Ovary (tissue), 9 donors: ENCODE data around the gene MAPKAPK2. TPM values are rescaled to one million over a fixed set of nuclear protein-coding genes. Genes with fewer than 3 reads are reported as not detected.

Source experiments
- DNase-seq, 5 donors: peaks; one replicate each; pipeline ENCODE4 v3.0.0-alpha.2; 2019 to 2020
- H3K27ac ChIP-seq, 2 donors: fragments of 200-600 bp; one replicate each; pipeline versions ENCODE4 v1.5.1 to v1.8.0; 2019 to 2022
- H3K27me3 ChIP-seq: fragments of 200-600 bp; one replicate; pipeline ENCODE4 v1.8.0; 2022
- H3K36me3 ChIP-seq: fragments of 200-600 bp; sonication (generic); one replicate; pipeline ENCODE4 v1.5.1; 2019
- H3K4me1 ChIP-seq: one replicate; pipeline ENCODE4 v1.8.1; 2013; ENCODE audit warnings: mild to moderate bottlenecking, moderate library complexity; ENCODE audit not compliant: insufficient read depth
- H3K4me3 ChIP-seq: fragments of 200-600 bp; sonication (generic); one replicate; pipeline ENCODE4 v1.5.1; 2017
- H3K9me3 ChIP-seq, 2 donors: fragments of 200-600 bp in 1 of 2; sonication (generic) in 1 of 2; one replicate each; pipeline versions ENCODE4 v1.5.1 to v1.8.1; 2013 to 2019; ENCODE audit warnings: mild to moderate bottlenecking in 1 of 2, moderate library complexity in 1 of 2
- EP300 ChIP-seq: sonication (generic); formaldehyde crosslinking; IDR thresholded peaks from one replicate; pipeline ENCODE4 v1.6.1; 2017; ENCODE audit warnings: antibody characterized with exemption
- POLR2A ChIP-seq: fragments of 450-650 bp; IDR thresholded peaks from one replicate; pipeline ENCODE4 v1.6.1; 2017; ENCODE audit warnings: antibody characterized with exemption, mild to moderate bottlenecking, moderate library complexity
- WGBS, 3 donors: extraction: QIAGEN DNeasy Blood & Tissue Kit in 1 of 3; methylation state at CpG; one replicate each; pipeline versions ENCODE4 v1.1.5 to v1.1.7; 2013 to 2017; 5-methylcytosine and 5-hydroxymethylcytosine counted together
- intact Hi-C, 4 donors: fragments of 100-400 bp; cut with DNase I; formaldehyde crosslinking; loops; one replicate each; pipeline versions ENCODE4 v1.11.0 to v1.15.1; 2022 to 2023
- polyA plus RNA-seq, 2 donors: library from polyadenylated mRNA; stranded (reverse); fragments of 200-250 nt in 1 of 2; fragments of 350-450 nt in 1 of 2; fragmentation: Illumina TruSeq in 1 of 2; extraction: RNeasy Lipid Tissue Mini Kit (QIAGEN cat#74804) in 1 of 2; gene quantifications; one replicate each; pipeline ENCODE4 v1.2.3, GENCODE V29; 2013 to 2014
- total RNA-seq, 7 donors: library from RNA; depleted of rRNA in 2 of 7; stranded (reverse); fragments of >200 nt in 2 of 7; fragmentation: NEBNext Ultra II Directional in 3 of 7; extraction: Animal tissue kit (Norgen Biotek cat#: 25700) in 3 of 7; gene quantifications; one replicate each; pipeline versions ENCODE4 v1.1.0 to v1.2.4, GENCODE V29; 2016 to 2023
- TF ChIP-seq, protein P1 (sequence below), 3 donors: fragments of 450-650 bp in 2 of 3; fragments of 200-600 bp in 1 of 3; IDR thresholded peaks; one replicate each; pipeline versions ENCODE4 v1.5.1 to v1.8.0; 2016 to 2022; ENCODE audit warnings: antibody characterized with exemption in 3 of 3, mild to moderate bottlenecking in 1 of 3
- donor health status: DM: no; HTN: no; CAD: no; lungs with moderate emphysema.
- donor health status: DM: no; HTN: no; CAD: no.
- donor health status: Bipolar disorder and iron deficiency.
- donor health status: DM: yes; HTN: yes; CAD: no.
- donor health status: DM: no; HTN: no; CAD: no.
- donor health status: DM: yes; HTN: yes; CAD: no.

MAPKAPK2 gene
- total and polyA plus RNA-seq, 9 donors = 28.4 to 71.2 (median 64.7) TPM

DNA sequence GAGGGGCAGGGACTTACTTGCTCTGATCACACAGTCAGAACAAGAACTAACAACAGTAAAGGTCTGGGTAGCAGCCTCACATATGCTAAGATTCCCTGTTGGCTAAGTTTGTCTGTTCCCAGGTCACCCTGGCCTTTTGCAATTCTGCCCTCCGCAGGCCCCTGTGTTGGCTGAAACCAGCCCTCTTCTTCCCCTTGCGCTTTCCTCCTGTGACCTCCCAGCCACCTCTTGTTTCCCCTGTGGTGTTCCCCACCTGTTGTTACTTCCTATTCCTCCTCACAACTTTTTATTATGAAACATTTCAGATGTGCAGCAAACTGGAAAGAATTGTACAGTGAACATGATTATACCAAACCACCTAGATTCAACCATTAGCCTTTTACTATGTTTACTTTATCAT, 23.4 kb downstream of the MAPKAPK2 start:
- H3K4me1 ChIP-seq = peaks cover 26% of the 10 kb centered on the region

DNA sequence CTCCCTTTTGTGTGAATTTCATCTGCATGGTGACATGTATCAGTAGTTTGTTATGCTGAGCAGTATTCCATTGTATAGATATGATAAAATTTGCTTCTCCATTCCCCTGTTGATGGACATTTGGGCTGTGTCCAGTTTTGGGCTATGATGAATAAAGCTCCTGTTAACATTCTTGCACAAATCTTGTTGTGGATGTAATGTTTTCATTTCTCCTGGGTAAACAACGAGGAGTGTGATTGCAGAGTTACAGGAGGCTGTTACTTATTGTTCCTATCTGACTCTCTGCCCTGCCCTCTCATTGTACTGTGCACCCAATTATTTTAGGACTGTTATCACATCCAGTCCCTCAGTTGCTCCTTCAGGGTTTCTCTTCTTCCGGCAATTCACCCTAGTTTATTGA, 24.2 kb downstream of the MAPKAPK2 start:
- Histone ChIP-seq H3K27ac (no peak overlapping the region), H3K9me3 (no peaks in the 10 kb centered on the region), H3K27me3 (no peaks in the 10 kb centered on the region), H3K36me3 (no peaks in the 10 kb centered on the region), H3K4me1 (peaks cover 27% of the 10 kb centered on the region), H3K4me3 (no peak overlapping the region)
- no peak for DNase-seq
- TF ChIP-seq EP300 (no peak), POLR2A (no peak)
- TF ChIP-seq, protein P1, sequence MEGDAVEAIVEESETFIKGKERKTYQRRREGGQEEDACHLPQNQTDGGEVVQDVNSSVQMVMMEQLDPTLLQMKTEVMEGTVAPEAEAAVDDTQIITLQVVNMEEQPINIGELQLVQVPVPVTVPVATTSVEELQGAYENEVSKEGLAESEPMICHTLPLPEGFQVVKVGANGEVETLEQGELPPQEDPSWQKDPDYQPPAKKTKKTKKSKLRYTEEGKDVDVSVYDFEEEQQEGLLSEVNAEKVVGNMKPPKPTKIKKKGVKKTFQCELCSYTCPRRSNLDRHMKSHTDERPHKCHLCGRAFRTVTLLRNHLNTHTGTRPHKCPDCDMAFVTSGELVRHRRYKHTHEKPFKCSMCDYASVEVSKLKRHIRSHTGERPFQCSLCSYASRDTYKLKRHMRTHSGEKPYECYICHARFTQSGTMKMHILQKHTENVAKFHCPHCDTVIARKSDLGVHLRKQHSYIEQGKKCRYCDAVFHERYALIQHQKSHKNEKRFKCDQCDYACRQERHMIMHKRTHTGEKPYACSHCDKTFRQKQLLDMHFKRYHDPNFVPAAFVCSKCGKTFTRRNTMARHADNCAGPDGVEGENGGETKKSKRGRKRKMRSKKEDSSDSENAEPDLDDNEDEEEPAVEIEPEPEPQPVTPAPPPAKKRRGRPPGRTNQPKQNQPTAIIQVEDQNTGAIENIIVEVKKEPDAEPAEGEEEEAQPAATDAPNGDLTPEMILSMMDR (IDR thresholded peaks at IDR 0.05) = no peak
- 41 to 56% (median 45%) methylated on average over 2 of the region's 2 CpGs for WGBS, 3 donors
- intact Hi-C loops = no loop called here

More for the DNA sequence above, 23.4 kb downstream of the MAPKAPK2 start:
- DNase-seq = no peak
- Histone ChIP-seq H3K27me3 (no peaks in the 10 kb centered on the region), H3K9me3 (no peaks in the 10 kb centered on the region), H3K36me3 (no peaks in the 10 kb centered on the region), H3K27ac (no peak overlapping the region), H3K4me3 (no peak overlapping the region)
- intact Hi-C loops = no loop called here
- TF ChIP-seq EP300 (no peak), POLR2A (no peak)
- TF ChIP-seq, protein P1 (IDR thresholded peaks at IDR 0.05) = no peak
- 27 to 41% (median 30%) methylated on average over 2 of the region's 2 CpGs for WGBS, 3 donors

DNA sequence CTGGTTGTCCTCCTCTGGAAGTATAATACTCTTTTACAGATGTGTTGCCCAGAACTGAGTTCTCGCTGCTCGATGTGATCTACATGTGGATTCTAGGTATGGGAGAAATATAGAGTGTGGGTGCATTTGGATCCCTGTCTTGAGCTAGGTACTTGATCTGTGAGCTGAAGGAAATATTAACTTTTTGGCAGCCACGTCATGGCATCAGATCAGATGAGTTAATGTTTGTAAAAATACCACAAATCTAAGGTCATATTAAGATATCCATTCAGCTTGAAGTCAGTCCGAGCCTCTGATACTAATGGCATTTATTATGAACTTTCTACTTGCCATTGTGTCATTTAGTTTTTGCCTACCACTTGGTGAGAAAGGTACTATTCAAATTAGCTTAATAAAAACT, 24.6 kb downstream of the MAPKAPK2 start:
- no peak for DNase-seq
- peaks cover 31% of the 10 kb centered on the region for H3K4me1 ChIP-seq
- intact Hi-C loops = no loop called here
- 68 to 76% (median 73%) methylated on average over 4 of the region's 4 CpGs for WGBS, 3 donors
- no peaks in the 10 kb centered on the region for H3K9me3 ChIP-seq
- no peaks in the 10 kb centered on the region for H3K27me3 ChIP-seq
- no peak for TF ChIP-seq POLR2A
- TF ChIP-seq, protein P1 (IDR thresholded peaks at IDR 0.05) = no peak
- no peak for TF ChIP-seq EP300
- no peaks in the 10 kb centered on the region for H3K36me3 ChIP-seq
- H3K27ac ChIP-seq = no peak overlapping the region
- no peak overlapping the region for H3K4me3 ChIP-seq

DNA sequence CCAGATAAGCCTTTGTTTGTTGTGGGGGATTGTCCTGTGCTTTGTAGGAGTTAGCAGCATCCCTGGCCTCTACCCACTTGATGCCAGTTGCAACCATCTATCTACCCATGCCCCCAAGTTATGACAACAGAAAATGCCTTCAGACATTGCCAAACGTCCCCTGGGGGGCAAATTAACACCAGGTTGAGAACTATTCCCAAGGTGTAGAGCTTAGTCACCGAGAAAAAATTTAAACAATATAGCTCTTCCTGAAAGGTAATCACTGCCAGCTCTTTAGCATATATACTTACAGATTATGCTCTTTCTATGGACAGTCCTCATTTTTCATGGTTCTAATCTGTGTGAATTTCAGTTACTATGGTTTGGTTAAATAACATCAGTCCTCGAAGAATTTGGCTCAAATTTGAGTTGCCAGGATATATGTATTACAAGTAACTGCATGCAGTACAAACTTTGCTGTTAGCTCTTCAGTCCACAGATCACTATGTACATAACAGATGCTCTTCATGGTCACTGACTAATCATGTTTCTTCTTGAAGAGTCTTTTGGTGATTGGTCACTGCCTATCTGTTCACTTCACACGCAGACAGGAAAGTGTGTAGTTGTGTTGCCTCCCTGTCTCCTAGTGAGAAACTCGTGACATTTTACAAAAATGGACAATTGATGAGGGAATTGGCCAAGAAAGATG, 25.2 kb downstream of the MAPKAPK2 start:
- Histone ChIP-seq H3K27ac (no peak overlapping the region), H3K4me1 (peaks cover 35% of the 10 kb centered on the region), H3K9me3 (no peaks in the 10 kb centered on the region), H3K27me3 (no peaks in the 10 kb centered on the region), H3K36me3 (no peaks in the 10 kb centered on the region), H3K4me3 (no peak overlapping the region)
- 72 to 82% (median 79%) methylated on average over 5 of the region's 5 CpGs for WGBS, 3 donors
- TF ChIP-seq POLR2A (no peak), EP300 (no peak)
- TF ChIP-seq, protein P1 (IDR thresholded peaks at IDR 0.05) = no peak
- no peak for DNase-seq
- intact Hi-C loops = no loop called here
